Esophagus squamous epithelium (tissue), 4 donors: ENCODE measurements around the gene FLVCR1.
"Not testable (repeated sequence)": the region's sequence is repeated elsewhere in the genome, so short reads cannot be mapped to it uniquely, and the experiment has no call there.

Source experiments
- POLR2A ChIP-seq, 4 donors: fragments of 450-650 bp; IDR thresholded peaks; one replicate each; pipeline ENCODE4 v1.6.1; 2017; ENCODE audit warnings: antibody characterized with exemption in 4 of 4, mild to moderate bottlenecking in 4 of 4, moderate library complexity in 3 of 4
- TF ChIP-seq, protein P1 (sequence below), 6 experiments: fragments of 450-650 bp in 4 of 6; fragments of 200-600 bp in 2 of 6; sonication (generic) in 2 of 6; IDR thresholded peaks; one replicate each; pipeline ENCODE4 v1.5.1; 2016 to 2019; ENCODE audit warnings: antibody characterized with exemption in 6 of 6, mild to moderate bottlenecking in 4 of 6, moderate library complexity in 4 of 6

GRCh38 chr1:212863345-212863744, 5.3 kb downstream of the FLVCR1 start:
- not testable (repeated sequence) for TF ChIP-seq POLR2A (IDR thresholded peaks at IDR 0.05)
- TF ChIP-seq, protein P1, sequence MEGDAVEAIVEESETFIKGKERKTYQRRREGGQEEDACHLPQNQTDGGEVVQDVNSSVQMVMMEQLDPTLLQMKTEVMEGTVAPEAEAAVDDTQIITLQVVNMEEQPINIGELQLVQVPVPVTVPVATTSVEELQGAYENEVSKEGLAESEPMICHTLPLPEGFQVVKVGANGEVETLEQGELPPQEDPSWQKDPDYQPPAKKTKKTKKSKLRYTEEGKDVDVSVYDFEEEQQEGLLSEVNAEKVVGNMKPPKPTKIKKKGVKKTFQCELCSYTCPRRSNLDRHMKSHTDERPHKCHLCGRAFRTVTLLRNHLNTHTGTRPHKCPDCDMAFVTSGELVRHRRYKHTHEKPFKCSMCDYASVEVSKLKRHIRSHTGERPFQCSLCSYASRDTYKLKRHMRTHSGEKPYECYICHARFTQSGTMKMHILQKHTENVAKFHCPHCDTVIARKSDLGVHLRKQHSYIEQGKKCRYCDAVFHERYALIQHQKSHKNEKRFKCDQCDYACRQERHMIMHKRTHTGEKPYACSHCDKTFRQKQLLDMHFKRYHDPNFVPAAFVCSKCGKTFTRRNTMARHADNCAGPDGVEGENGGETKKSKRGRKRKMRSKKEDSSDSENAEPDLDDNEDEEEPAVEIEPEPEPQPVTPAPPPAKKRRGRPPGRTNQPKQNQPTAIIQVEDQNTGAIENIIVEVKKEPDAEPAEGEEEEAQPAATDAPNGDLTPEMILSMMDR (IDR thresholded peaks at IDR 0.05): not testable (repeated sequence)
